ENCODE measurements around the gene SEC22A. TPM values are rescaled to one million over a fixed set of nuclear protein-coding genes. Genes with fewer than 3 reads are reported as not detected.

The SEC22A gene
- total RNA-seq, 1 donor, result 27.9 TPM

DNA sequence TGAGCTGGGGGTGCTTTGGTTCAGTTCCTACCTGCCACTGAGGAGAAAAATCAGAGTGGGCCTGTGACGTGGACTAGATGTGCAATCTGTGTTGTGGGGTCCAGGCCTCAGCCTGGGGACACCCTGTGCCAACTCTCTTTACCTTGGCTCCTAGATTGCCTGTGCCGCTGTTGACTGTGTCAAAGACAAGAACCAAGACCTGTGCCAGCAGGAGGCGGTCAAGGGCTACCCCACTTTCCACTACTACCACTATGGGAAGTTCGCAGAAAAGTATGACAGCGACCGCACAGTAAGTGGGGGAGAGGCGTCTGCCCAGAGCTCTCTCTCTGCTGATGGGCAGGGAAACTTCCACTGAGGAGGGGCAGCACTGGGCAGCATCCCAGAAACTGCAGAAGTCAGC is 40.6 kb upstream of the SEC22A start:
- no peak for DNase-seq (ENCODE audit: insufficient read length, low spot score, missing footprints)
- H3K27me3 ChIP-seq (ENCODE audit: insufficient read depth, low read length), result no peaks in the 10 kb centered on the region
- H3K79me2 ChIP-seq (ENCODE audit: insufficient read depth, low read length), result no peaks in the 10 kb centered on the region
- no peak overlapping the region for H2AFZ ChIP-seq (ENCODE audit: low read length)
- peaks cover 82% of the 10 kb centered on the region for H3K36me3 ChIP-seq (ENCODE audit: insufficient read depth, low read length)
- H4K20me1 ChIP-seq (ENCODE audit: insufficient read depth, low read length), result peaks cover 7% of the 10 kb centered on the region
- no peaks in the 10 kb centered on the region for H3K4me1 ChIP-seq (ENCODE audit: insufficient read depth, low read length)
- no peak overlapping the region for H3K4me2 ChIP-seq (ENCODE audit: insufficient read depth, low read length)
- no peak overlapping the region for H3K4me3 ChIP-seq (ENCODE audit: insufficient read depth, low read length)
- no peaks in the 10 kb centered on the region for H3K9me3 ChIP-seq (ENCODE audit: low read depth, low read length)
- TF ChIP-seq, protein P1, sequence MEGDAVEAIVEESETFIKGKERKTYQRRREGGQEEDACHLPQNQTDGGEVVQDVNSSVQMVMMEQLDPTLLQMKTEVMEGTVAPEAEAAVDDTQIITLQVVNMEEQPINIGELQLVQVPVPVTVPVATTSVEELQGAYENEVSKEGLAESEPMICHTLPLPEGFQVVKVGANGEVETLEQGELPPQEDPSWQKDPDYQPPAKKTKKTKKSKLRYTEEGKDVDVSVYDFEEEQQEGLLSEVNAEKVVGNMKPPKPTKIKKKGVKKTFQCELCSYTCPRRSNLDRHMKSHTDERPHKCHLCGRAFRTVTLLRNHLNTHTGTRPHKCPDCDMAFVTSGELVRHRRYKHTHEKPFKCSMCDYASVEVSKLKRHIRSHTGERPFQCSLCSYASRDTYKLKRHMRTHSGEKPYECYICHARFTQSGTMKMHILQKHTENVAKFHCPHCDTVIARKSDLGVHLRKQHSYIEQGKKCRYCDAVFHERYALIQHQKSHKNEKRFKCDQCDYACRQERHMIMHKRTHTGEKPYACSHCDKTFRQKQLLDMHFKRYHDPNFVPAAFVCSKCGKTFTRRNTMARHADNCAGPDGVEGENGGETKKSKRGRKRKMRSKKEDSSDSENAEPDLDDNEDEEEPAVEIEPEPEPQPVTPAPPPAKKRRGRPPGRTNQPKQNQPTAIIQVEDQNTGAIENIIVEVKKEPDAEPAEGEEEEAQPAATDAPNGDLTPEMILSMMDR (IDR thresholded peaks at IDR 0.05; ENCODE audit: extremely low read depth, low read depth, low read length), result no peak
- no peak overlapping the region for H3K27ac ChIP-seq (ENCODE audit: low read depth, low read length)

DNA sequence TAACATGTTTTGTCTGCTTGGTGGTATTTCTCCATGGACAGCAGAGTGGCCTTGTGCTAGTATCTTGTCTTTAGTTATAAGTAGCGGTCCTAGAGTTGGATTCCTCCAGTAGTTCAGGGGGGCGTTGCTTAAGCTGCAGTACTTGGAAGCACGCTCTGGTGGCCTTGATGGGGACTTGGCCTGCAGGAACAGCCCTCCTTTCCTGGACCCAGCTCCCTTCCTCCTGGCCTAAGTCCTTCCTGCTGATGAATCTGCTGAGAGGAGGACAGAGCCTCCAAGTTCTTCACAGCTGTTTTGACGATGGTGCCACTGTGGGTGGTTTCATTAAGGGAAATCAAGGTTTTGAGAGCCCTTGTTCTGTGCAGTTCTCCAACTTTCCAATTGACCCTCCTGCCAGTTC is 38.6 kb upstream of the SEC22A start:
- Histone ChIP-seq H3K27ac (ENCODE audit: low read depth, low read length) (no peak overlapping the region), H3K4me1 (ENCODE audit: insufficient read depth, low read length) (no peaks in the 10 kb centered on the region), H3K79me2 (ENCODE audit: insufficient read depth, low read length) (no peaks in the 10 kb centered on the region), H4K20me1 (ENCODE audit: insufficient read depth, low read length) (peaks cover 8% of the 10 kb centered on the region), H3K27me3 (ENCODE audit: insufficient read depth, low read length) (no peaks in the 10 kb centered on the region), H3K36me3 (ENCODE audit: insufficient read depth, low read length) (peaks cover 72% of the 10 kb centered on the region), H3K9me3 (ENCODE audit: low read depth, low read length) (no peaks in the 10 kb centered on the region), H2AFZ (ENCODE audit: low read length) (no peak overlapping the region), H3K4me3 (ENCODE audit: insufficient read depth, low read length) (no peak overlapping the region), H3K4me2 (ENCODE audit: insufficient read depth, low read length) (no peak overlapping the region)
- no peak for DNase-seq (ENCODE audit: insufficient read length, low spot score, missing footprints)
- TF ChIP-seq, protein P1 (IDR thresholded peaks at IDR 0.05; ENCODE audit: extremely low read depth, low read depth, low read length), result no peak

DNA sequence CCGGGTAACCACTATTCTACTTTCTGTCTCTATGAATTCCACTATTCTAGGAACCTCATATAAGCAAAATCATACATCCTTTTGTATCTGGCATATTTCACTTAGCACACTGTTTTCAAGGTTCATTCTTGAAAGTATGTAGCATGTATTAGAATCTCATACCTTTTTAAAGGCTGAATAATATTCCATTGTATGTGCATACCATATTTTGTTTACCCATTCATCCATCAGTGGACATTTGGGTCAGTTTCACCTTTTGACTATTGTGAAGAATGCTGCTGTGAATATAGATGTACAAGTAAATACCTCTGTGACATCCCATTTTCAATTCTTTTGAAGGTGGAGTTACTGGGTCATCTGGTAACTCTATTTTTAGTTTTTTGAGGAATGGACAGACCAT is 36.6 kb upstream of the SEC22A start:
- Histone ChIP-seq H3K27ac (ENCODE audit: low read depth, low read length) (no peak overlapping the region), H4K20me1 (ENCODE audit: insufficient read depth, low read length) (peaks cover 4% of the 10 kb centered on the region), H3K79me2 (ENCODE audit: insufficient read depth, low read length) (no peaks in the 10 kb centered on the region), H3K4me3 (ENCODE audit: insufficient read depth, low read length) (no peak overlapping the region), H3K27me3 (ENCODE audit: insufficient read depth, low read length) (no peaks in the 10 kb centered on the region), H2AFZ (ENCODE audit: low read length) (no peak overlapping the region), H3K9me3 (ENCODE audit: low read depth, low read length) (no peaks in the 10 kb centered on the region), H3K36me3 (ENCODE audit: insufficient read depth, low read length) (peaks cover 57% of the 10 kb centered on the region), H3K4me1 (ENCODE audit: insufficient read depth, low read length) (no peaks in the 10 kb centered on the region), H3K4me2 (ENCODE audit: insufficient read depth, low read length) (no peak overlapping the region)
- TF ChIP-seq, protein P1 (IDR thresholded peaks at IDR 0.05; ENCODE audit: extremely low read depth, low read depth, low read length), result no peak
- DNase-seq (ENCODE audit: insufficient read length, low spot score, missing footprints), result no peak

GRCh38 chr3:123167686-123168085 is 34.1 kb upstream of the SEC22A start:
- H3K4me2 ChIP-seq (ENCODE audit: insufficient read depth, low read length), result no peak overlapping the region
- H3K9me3 ChIP-seq (ENCODE audit: low read depth, low read length), result no peaks in the 10 kb centered on the region
- no peak overlapping the region for H2AFZ ChIP-seq (ENCODE audit: low read length)
- TF ChIP-seq, protein P1 (IDR thresholded peaks at IDR 0.05; ENCODE audit: extremely low read depth, low read depth, low read length), result no peak
- H3K27ac ChIP-seq (ENCODE audit: low read depth, low read length), result no peak overlapping the region
- no peak overlapping the region for H3K4me3 ChIP-seq (ENCODE audit: insufficient read depth, low read length)
- no peak for DNase-seq (ENCODE audit: insufficient read length, low spot score, missing footprints)
- H3K79me2 ChIP-seq (ENCODE audit: insufficient read depth, low read length), result no peaks in the 10 kb centered on the region
- peaks cover 4% of the 10 kb centered on the region for H4K20me1 ChIP-seq (ENCODE audit: insufficient read depth, low read length)
- no peaks in the 10 kb centered on the region for H3K27me3 ChIP-seq (ENCODE audit: insufficient read depth, low read length)
- no peaks in the 10 kb centered on the region for H3K4me1 ChIP-seq (ENCODE audit: insufficient read depth, low read length)
- H3K36me3 ChIP-seq (ENCODE audit: insufficient read depth, low read length), result peaks cover 35% of the 10 kb centered on the region
